Measurements from ENCODE around the gene NOL7. TPM values are rescaled to one million over a fixed set of nuclear protein-coding genes. Genes with fewer than 3 reads are reported as not detected.

The NOL7 gene
- total RNA-seq, 4 donors from 2014 or later, result 62.9 to 133 (median 101) TPM

DNA sequence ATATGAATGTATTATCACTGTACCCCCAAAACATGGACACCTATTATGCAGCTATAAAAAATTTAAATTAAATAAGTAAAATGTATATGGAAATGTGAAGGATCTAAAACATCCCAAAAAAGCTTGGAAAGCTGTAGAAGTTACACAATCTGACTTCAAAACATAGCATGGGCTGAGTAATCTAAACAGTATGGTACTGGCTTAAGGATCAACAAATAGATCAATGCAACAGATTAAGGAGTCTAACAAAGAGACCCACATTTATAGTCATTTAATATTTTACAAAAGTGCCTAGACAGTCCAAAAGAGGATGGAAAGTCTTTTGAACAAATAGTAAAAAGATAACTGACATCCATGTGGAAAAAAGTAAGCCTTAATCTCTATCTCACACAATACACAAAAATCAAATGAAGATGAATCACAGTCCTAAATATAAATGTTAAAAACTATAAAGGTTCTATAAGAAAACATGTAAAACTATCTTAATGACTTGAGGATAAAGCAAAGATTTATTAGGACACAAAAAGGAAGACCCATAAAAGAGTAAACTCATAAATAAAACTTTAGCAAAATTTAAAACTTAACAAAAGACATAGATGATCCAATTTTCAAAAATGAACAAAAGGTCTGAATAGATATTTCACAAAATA, 49.7 kb downstream of the NOL7 start:
- peaks cover 0 to 22% of the 10 kb centered on the region in 2 donors for H3K4me1 ChIP-seq
- H3K36me3 ChIP-seq, result no peaks in the 10 kb centered on the region
- DNase-seq, result no peak
- H3K27ac ChIP-seq, result no peak overlapping the region
- no peak overlapping the region for H3K4me3 ChIP-seq (replicated peaks in 1 of 3)
- no peaks in the 10 kb centered on the region for H3K27me3 ChIP-seq
- no peaks in the 10 kb centered on the region for H3K9me3 ChIP-seq
- intact Hi-C loops (cut with DNase I), result no loop called here
- TF ChIP-seq, protein P1, sequence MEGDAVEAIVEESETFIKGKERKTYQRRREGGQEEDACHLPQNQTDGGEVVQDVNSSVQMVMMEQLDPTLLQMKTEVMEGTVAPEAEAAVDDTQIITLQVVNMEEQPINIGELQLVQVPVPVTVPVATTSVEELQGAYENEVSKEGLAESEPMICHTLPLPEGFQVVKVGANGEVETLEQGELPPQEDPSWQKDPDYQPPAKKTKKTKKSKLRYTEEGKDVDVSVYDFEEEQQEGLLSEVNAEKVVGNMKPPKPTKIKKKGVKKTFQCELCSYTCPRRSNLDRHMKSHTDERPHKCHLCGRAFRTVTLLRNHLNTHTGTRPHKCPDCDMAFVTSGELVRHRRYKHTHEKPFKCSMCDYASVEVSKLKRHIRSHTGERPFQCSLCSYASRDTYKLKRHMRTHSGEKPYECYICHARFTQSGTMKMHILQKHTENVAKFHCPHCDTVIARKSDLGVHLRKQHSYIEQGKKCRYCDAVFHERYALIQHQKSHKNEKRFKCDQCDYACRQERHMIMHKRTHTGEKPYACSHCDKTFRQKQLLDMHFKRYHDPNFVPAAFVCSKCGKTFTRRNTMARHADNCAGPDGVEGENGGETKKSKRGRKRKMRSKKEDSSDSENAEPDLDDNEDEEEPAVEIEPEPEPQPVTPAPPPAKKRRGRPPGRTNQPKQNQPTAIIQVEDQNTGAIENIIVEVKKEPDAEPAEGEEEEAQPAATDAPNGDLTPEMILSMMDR (IDR thresholded peaks at IDR 0.05), result no peak
- TF ChIP-seq POLR2A (IDR thresholded peaks at IDR 0.05), result no peak

DNA sequence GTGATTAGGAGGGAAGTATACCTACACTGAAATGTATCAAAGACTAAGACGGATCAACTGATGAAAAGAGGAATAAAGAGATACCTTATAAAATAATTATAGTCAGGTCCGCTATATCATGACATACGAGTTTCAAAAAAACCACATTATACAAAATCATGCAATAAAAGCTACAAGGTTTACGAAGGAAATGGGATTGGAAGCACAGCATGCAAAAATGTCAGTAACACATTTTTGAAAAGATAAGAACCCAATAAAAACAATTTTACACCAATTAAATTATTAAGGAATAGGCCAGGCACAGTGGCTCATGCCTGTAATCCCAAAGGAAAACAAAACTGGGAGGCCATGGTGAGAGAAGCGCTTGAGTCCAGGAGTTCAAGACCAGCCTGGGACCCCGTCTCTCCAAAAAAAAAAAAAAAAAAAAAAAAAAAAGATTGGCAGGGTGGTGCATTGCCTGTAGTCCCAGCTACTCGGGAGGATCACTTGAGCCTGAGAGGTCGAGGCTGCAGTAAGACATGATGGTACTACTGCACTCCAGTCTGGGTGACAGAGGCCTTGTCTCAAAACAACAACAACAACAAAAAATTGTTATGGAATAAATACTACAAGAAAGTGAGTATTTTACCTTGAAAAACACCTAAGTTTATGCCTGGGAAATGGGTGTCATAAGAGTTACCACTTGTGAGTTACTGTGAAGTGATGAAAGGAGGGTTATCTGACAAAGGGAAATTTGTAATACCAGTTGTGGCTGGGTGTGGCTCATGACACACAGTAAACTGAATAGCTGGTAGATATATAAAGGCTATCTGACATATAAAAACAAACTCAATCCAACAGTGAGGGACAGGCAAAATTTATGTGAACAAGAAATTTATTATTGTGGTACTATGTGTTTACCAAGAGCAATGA, 51.3 kb downstream of the NOL7 start:
- no peak overlapping the region for H3K27ac ChIP-seq
- no peaks in the 10 kb centered on the region for H3K27me3 ChIP-seq
- H3K36me3 ChIP-seq, result no peaks in the 10 kb centered on the region
- H3K9me3 ChIP-seq, result no peaks in the 10 kb centered on the region
- TF ChIP-seq, protein P1 (IDR thresholded peaks at IDR 0.05), result no peak
- no peak for TF ChIP-seq POLR2A (IDR thresholded peaks at IDR 0.05)
- H3K4me3 ChIP-seq (replicated peaks in 1 of 3), result no peak overlapping the region
- intact Hi-C loops (cut with DNase I), result no loop called here
- no peak for DNase-seq
- WGBS, 2 donors, result 84 to 92% methylated on average over 8 of the region's 8 CpGs
- peaks cover 0 to 22% of the 10 kb centered on the region in 2 donors for H3K4me1 ChIP-seq

DNA sequence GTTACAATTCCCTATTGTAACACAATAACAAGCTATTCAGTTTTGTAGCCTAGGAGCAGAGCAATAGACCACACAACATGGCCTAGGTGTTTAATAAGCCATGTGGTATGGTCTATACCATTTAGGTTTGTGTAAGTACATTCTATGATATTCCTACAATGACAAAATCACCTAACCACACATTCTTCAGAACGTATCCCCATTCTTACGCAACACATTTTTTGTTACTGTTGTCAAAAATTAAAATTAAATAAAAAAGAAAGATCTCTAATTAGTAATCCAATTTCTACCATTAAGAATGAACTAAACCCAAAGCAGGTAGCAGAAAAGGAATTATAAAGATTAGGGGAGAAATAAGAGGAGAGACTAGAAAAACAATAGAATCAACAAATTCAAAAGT, 52.5 kb downstream of the NOL7 start:
- Histone ChIP-seq H3K4me3 (replicated peaks in 1 of 3) (no peak overlapping the region), H3K4me1 (peaks cover 0 to 26% of the 10 kb centered on the region in 2 donors), H3K27ac (no peak overlapping the region), H3K27me3 (no peaks in the 10 kb centered on the region), H3K36me3 (no peaks in the 10 kb centered on the region), H3K9me3 (no peaks in the 10 kb centered on the region)
- TF ChIP-seq, protein P1 (IDR thresholded peaks at IDR 0.05), result no peak
- no peak for TF ChIP-seq POLR2A (IDR thresholded peaks at IDR 0.05)
- no peak for DNase-seq
- 94 to 98% methylated on average over 2 of the region's 2 CpGs for WGBS, 2 donors
- intact Hi-C loops (cut with DNase I), result no loop called here

DNA sequence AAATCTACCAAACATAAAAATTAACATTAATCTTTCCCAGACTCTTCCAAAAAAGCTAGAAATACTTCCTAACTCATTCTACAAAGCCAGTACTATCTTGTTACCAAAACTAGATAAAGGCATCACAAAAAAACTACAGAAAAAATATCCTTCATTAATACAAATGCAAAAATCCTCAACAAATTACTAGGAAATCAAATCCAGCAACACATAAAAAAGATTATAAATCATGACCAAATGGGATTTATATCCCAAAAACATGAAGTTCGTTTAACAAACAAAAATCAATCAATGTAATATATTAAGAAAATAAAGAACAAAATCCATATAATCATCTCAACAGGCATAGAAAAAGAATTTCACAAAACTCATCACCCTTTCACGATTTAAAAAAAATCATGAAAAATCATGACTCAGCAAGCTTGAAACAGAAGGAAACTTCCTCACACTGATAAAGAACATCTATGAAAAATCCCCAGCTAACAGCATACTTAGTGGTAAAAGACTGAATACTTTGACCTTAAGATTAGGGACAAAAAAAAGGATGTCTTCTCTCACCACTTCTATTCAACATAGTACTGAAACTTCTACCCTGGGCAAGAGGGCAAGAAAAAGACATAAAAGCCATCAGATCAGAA, 53.3 kb downstream of the NOL7 start:
- Histone ChIP-seq H3K9me3 (no peaks in the 10 kb centered on the region), H3K27ac (no peak overlapping the region), H3K36me3 (no peaks in the 10 kb centered on the region), H3K4me3 (replicated peaks in 1 of 3) (no peak overlapping the region), H3K4me1 (peaks cover 0 to 20% of the 10 kb centered on the region in 2 donors), H3K27me3 (no peaks in the 10 kb centered on the region)
- DNase-seq, result no peak
- 81 to 90% methylated on average over 2 of the region's 2 CpGs for WGBS, 2 donors
- intact Hi-C loops (cut with DNase I), result no loop called here
- TF ChIP-seq POLR2A (IDR thresholded peaks at IDR 0.05), result no peak
- TF ChIP-seq, protein P1 (IDR thresholded peaks at IDR 0.05), result no peak
